Regular cardiac myocyte (primary cell): Measurements from ENCODE around the gene SCAMP4. TPM values are rescaled to one million over a fixed set of nuclear protein-coding genes. Genes with fewer than 3 reads are reported as not detected.

ENCODE experiments used
- total RNA-seq: library from RNA; depleted of rRNA; stranded (reverse); fragments of >200 nt; gene quantifications from 2 replicates; pipeline ENCODE4 v1.2.3, GENCODE V29; 2014

SCAMP4 gene
- total RNA-seq = 31.3 and 34.7 TPM in 2 replicates

GRCh38 chr19:1905110-1905862 is at the start of gene SCAMP4, which contains the start of gene ADAT3:
Gene SCAMP4 (plus strand): TSS chr19:1905399. CDS start chr19:1915020, 9,621 bp downstream.
Gene ADAT3 (plus strand): TSS chr19:1905399. CDS start chr19:1912048, 6,649 bp downstream.

DNA sequence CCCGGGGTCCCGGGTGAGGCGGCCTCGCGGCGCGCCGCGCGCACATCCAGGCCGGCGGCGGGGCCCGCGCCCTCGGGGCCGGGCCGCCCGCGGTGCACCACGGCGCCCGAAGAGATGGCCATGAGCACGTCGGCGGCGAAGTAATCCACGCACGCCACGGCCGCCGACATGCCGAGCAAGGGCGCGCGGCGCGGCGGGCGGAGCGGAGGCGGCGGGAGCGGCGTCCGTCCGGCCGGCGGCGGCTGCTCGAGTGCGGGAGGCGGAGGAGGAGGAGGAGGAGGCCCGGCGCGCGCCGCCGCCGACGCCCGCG is 41.9 kb upstream of the SCAMP4 start, which contains the start of gene KLF16:
TSS of gene KLF16 (minus strand) at position 252 of the 310 bp plus-strand sequence. CDS start at position 170, 82 bp downstream.

GRCh38 chr19:1885398-1886119 is 19.6 kb upstream of the SCAMP4 start, which contains the start of gene ABHD17A:
Gene ABHD17A (minus strand): TSS chr19:1885496. CDS start chr19:1881566, 3,930 bp downstream.

GRCh38 chr19:1941146-1942077 is 36.2 kb downstream of the SCAMP4 start, which contains the start of gene CSNK1G2:
Gene CSNK1G2 (plus strand): TSS chr19:1941172. CDS start chr19:1969773, 28,601 bp downstream.

Other genes with a start within 250 kb of the SCAMP4 start
- gene ONECUT3, start 151.9 kb upstream of the SCAMP4 start, total RNA-seq = not detected in 2 replicates
- gene ATP8B3, start 93.1 kb upstream of the SCAMP4 start, total RNA-seq = 0.38 and 1.7 TPM in 2 replicates
- 2.5 and 6.9 TPM in 2 replicates for gene REXO1, start 56.9 kb upstream of the SCAMP4 start, total RNA-seq
- gene KLF16, start 41.8 kb upstream of the SCAMP4 start, total RNA-seq = 4.8 and 9.4 TPM in 2 replicates
- gene ABHD17A, start 19.9 kb upstream of the SCAMP4 start, total RNA-seq = 65.7 and 73.8 TPM in 2 replicates
- 1.3 and 1.7 TPM in 2 replicates for gene ADAT3, start within 50 bp of the SCAMP4 start, total RNA-seq
- 42.8 and 45.4 TPM in 2 replicates for gene CSNK1G2, start 35.8 kb downstream of the SCAMP4 start, total RNA-seq
- 37.5 and 47.5 TPM in 2 replicates for gene BTBD2, start 110.3 kb downstream of the SCAMP4 start, total RNA-seq
- 73.9 and 89.0 TPM in 2 replicates for gene MKNK2, start 145.8 kb downstream of the SCAMP4 start, total RNA-seq
- 8.5 and 17.1 TPM in 2 replicates for gene MOB3A, start 190.9 kb downstream of the SCAMP4 start, total RNA-seq
- 0.58 and 0.85 TPM in 2 replicates for gene IZUMO4, start 191.5 kb downstream of the SCAMP4 start, total RNA-seq
- gene AP3D1, start 246.2 kb downstream of the SCAMP4 start, total RNA-seq = 89.4 and 121 TPM in 2 replicates